H1 (cell line): ENCODE results near the gene BNIP1. TPM values are rescaled to one million over a fixed set of nuclear protein-coding genes. Genes with fewer than 3 reads are reported as not detected.

ENCODE experiments used
- CTCF ChIA-PET: fragments of 300-600 bp; sonication (Branson Sonifier 250); formaldehyde crosslinking; loops from one replicate; lab custom pipeline; 2021; ENCODE audit not compliant: partially characterized antibody; lab: Charles Lee
- POLR2A ChIA-PET: fragments of 300-600 bp; sonication (Branson Sonifier 250); formaldehyde crosslinking; loops from one replicate; lab custom pipeline; 2021; ENCODE audit warnings: inconsistent platforms; ENCODE audit not compliant: partially characterized antibody; lab: Charles Lee
- DNase-seq, 2 experiments: peaks; one replicate each; pipeline versions ENCODE4 v3.0.0 to v3.0.0-alpha.2; 2010 to 2022; ENCODE audit warnings: low spot score in 2 of 2, low read depth in 1 of 2, mixed read lengths in 1 of 2
- FAIRE-seq: peaks from 2 replicates; lab custom pipeline; 2011; peaks lifted over from hg19 to GRCh38; lab: Jason Lieb, UNC
- H2AFZ ChIP-seq: 2 replicates; pipeline ENCODE4 v1.8.1; 2012; ENCODE audit warnings: low read length, inconsistent platforms
- H2AK5ac ChIP-seq: 2 replicates; pipeline ENCODE4 v1.6.1; 2013; ENCODE audit warnings: low read depth, low read length
- H2BK120ac ChIP-seq: replicated peaks from 2 replicates; pipeline ENCODE3; 2013; ENCODE audit warnings: low read depth, low read length, inconsistent platforms
- H2BK12ac ChIP-seq: 2 replicates; pipeline ENCODE4 v1.6.1; 2013; ENCODE audit warnings: low read depth, low read length
- H2BK15ac ChIP-seq: 2 replicates; pipeline ENCODE4 v1.6.1; 2013; ENCODE audit warnings: low read length
- H2BK20ac ChIP-seq: 2 replicates; pipeline ENCODE4 v1.6.1; 2013; ENCODE audit warnings: low read length
- H2BK5ac ChIP-seq: 2 replicates; pipeline ENCODE4 v1.6.1; 2013; ENCODE audit warnings: low read depth, low read length
- H3K14ac ChIP-seq: 2 replicates; pipeline ENCODE4 v1.6.1; 2013; ENCODE audit warnings: inconsistent platforms; ENCODE audit not compliant: insufficient read length
- H3K18ac ChIP-seq: 2 replicates; pipeline ENCODE4 v1.6.1; 2013; ENCODE audit warnings: low read length; ENCODE audit errors: extremely low read depth
- H3K23ac ChIP-seq: 2 replicates; pipeline ENCODE4 v1.6.1; 2013; ENCODE audit warnings: inconsistent platforms; ENCODE audit not compliant: insufficient read length
- H3K23me2 ChIP-seq: 2 replicates; pipeline ENCODE4 v1.6.1; 2013; ENCODE audit warnings: low read depth, low read length
- H3K27ac ChIP-seq: 2 replicates; pipeline ENCODE4 v1.6.1; 2011; ENCODE audit warnings: low read depth, low read length, inconsistent platforms
- H3K27me3 ChIP-seq, 4 experiments: replicated peaks in 1 of 4; 1 replicate in 1 of 4; 2 replicates in 3 of 4; pipeline versions ENCODE4 v1.6.1 to v1.8.1; 2011 to 2013; ENCODE audit warnings: low read length in 3 of 4, mild to moderate bottlenecking in 3 of 4, inconsistent platforms in 2 of 4, mixed read lengths in 2 of 4, moderate library complexity in 1 of 4; ENCODE audit not compliant: control insufficient read depth in 3 of 4, insufficient read depth in 3 of 4; ENCODE audit errors: extremely low read depth in 1 of 4
- H3K36me3 ChIP-seq, 4 experiments: 2 replicates each; pipeline versions ENCODE4 v1.6.1 to v1.8.1; 2011 to 2013; ENCODE audit warnings: mild to moderate bottlenecking in 4 of 4, low read length in 3 of 4, moderate library complexity in 2 of 4, control low read depth in 1 of 4, inconsistent platforms in 1 of 4; ENCODE audit not compliant: insufficient read depth in 4 of 4, control insufficient read depth in 2 of 4
- H3K4ac ChIP-seq: replicated peaks from 2 replicates; pipeline ENCODE3; 2013; ENCODE audit warnings: low read length, low read depth, mixed read lengths, inconsistent platforms; ENCODE audit not compliant: insufficient read length
- H3K4me1 ChIP-seq, 4 experiments: replicated peaks in 1 of 4; 1 replicate in 1 of 4; 2 replicates in 3 of 4; pipeline versions ENCODE4 v1.6.1 to v1.8.1; 2011 to 2013; ENCODE audit warnings: low read length in 3 of 4, inconsistent platforms in 2 of 4, mixed read lengths in 1 of 4; ENCODE audit not compliant: insufficient read depth in 4 of 4, control insufficient read depth in 3 of 4
- H3K4me2 ChIP-seq, 2 experiments: 2 replicates each; pipeline versions ENCODE4 v1.6.1 to v1.8.1; 2011 to 2013; ENCODE audit warnings: low read depth in 2 of 2, low read length in 2 of 2, control low read depth in 1 of 2, inconsistent platforms in 1 of 2, mild to moderate bottlenecking in 1 of 2; ENCODE audit not compliant: insufficient read depth in 1 of 2
- H3K4me3 ChIP-seq, 4 experiments: fragments of 200-600, 300-600 bp in 1 of 4; sonication (generic), shearing (Covaris generic), sonication (Bioruptor Twin) in 1 of 4; 2 replicates each; pipeline versions ENCODE4 v1.5.1 to v1.8.1; 2011 to 2016; ENCODE audit warnings: low read length in 4 of 4, low read depth in 3 of 4, control low read depth in 2 of 4, inconsistent platforms in 2 of 4, mild to moderate bottlenecking in 2 of 4, mixed read lengths in 1 of 4, moderate library complexity in 1 of 4; ENCODE audit not compliant: insufficient read depth in 2 of 4; ENCODE audit errors: extremely low read depth in 1 of 4
- H3K56ac ChIP-seq: replicated peaks from 2 replicates; pipeline ENCODE3; 2013; ENCODE audit warnings: low read depth, mild to moderate bottlenecking, mixed read lengths, low read length, inconsistent platforms; ENCODE audit not compliant: insufficient read length
- H3K79me1 ChIP-seq: 2 replicates; pipeline ENCODE4 v1.6.1; 2013; ENCODE audit warnings: low read depth, low read length, control low read depth
- H3K79me2 ChIP-seq, 2 experiments: 2 replicates each; pipeline versions ENCODE4 v1.6.1 to v1.8.1; 2012 to 2013; ENCODE audit warnings: low read length in 2 of 2, mild to moderate bottlenecking in 2 of 2, inconsistent platforms in 1 of 2; ENCODE audit not compliant: insufficient read depth in 2 of 2, control insufficient read depth in 1 of 2
- H3K9ac ChIP-seq, 4 experiments: replicated peaks in 1 of 4; 1 replicate in 1 of 4; 2 replicates in 3 of 4; pipeline versions ENCODE4 v1.6.1 to v1.8.1; 2011 to 2013; ENCODE audit warnings: low read depth in 3 of 4, low read length in 3 of 4, control low read depth in 2 of 4, mild to moderate bottlenecking in 2 of 4, moderate library complexity in 2 of 4, inconsistent platforms in 1 of 4; ENCODE audit errors: extremely low read depth in 1 of 4
- H3K9me3 ChIP-seq, 2 experiments: 2 replicates each; pipeline versions ENCODE4 v1.6.1 to v1.8.1; 2012 to 2013; ENCODE audit warnings: mild to moderate bottlenecking in 2 of 2, moderate library complexity in 2 of 2, control low read depth in 1 of 2, inconsistent platforms in 1 of 2, low read depth in 1 of 2, low read length in 1 of 2, mixed read lengths in 1 of 2; ENCODE audit not compliant: insufficient read depth in 2 of 2
- H4K20me1 ChIP-seq, 2 experiments: replicated peaks in 1 of 2; 2 replicates each; pipeline versions ENCODE3 to v1.8.1; 2011 to 2013; ENCODE audit warnings: inconsistent platforms in 2 of 2, low read length in 2 of 2, mild to moderate bottlenecking in 1 of 2; ENCODE audit not compliant: insufficient read depth in 2 of 2, control insufficient read depth in 1 of 2
- H4K5ac ChIP-seq: 2 replicates; pipeline ENCODE4 v1.6.1; 2013; ENCODE audit warnings: low read length, low read depth, mixed read lengths, inconsistent platforms; ENCODE audit not compliant: insufficient read length
- H4K8ac ChIP-seq: 2 replicates; pipeline ENCODE4 v1.8.0; 2013; ENCODE audit warnings: mild to moderate bottlenecking, moderate library complexity, low read length, inconsistent platforms; ENCODE audit not compliant: insufficient read depth; ENCODE audit errors: extremely low read depth
- H4K91ac ChIP-seq: replicated peaks from 2 replicates; pipeline ENCODE3; 2013; ENCODE audit warnings: low read length, mixed read lengths, inconsistent platforms; ENCODE audit not compliant: insufficient read length
- BCL11A ChIP-seq, 2 experiments: IDR thresholded peaks; one replicate each; pipeline ENCODE4 v1.6.1; 2011; ENCODE audit warnings: low read depth in 2 of 2, low read length in 2 of 2, mild to moderate bottlenecking in 2 of 2
- CBX8 ChIP-seq: fragments of 300-800, 300-1000 bp; sonication (generic); IDR thresholded peaks from 2 replicates; pipeline ENCODE4 v1.7.1; 2016; ENCODE audit warnings: low read depth, low read length, borderline replicate concordance
- CHD1 ChIP-seq: IDR thresholded peaks from 2 replicates; pipeline ENCODE4 v1.6.1; 2012; ENCODE audit warnings: low read depth, low read length, improper control_type of control experiment
- CHD2 ChIP-seq: IDR thresholded peaks from 2 replicates; pipeline ENCODE4 v1.6.1; 2012; ENCODE audit warnings: low read length, improper control_type of control experiment
- EGR1 ChIP-seq: IDR thresholded peaks from 2 replicates; pipeline ENCODE4 v1.6.1; 2011; ENCODE audit warnings: low read depth, low read length, borderline replicate concordance
- HDAC6 ChIP-seq: IDR thresholded peaks from one replicate; pipeline ENCODE4 v1.7.1; 2012; ENCODE audit warnings: low read depth, mild to moderate bottlenecking, inconsistent platforms, low read length, moderate library complexity
- MAFK ChIP-seq: IDR thresholded peaks from 2 replicates; pipeline ENCODE4 v1.6.1; 2012; ENCODE audit warnings: low read depth, mild to moderate bottlenecking, improper control_type of control experiment, low read length
- NRF1 ChIP-seq: IDR thresholded peaks from 2 replicates; pipeline ENCODE4 v1.6.1; 2011; ENCODE audit warnings: mild to moderate bottlenecking, low read depth, low read length, improper control_type of control experiment
- RAD21 ChIP-seq, 2 experiments: IDR thresholded peaks in 1 of 2; conservative IDR thresholded peaks in 1 of 2; 2 replicates each; pipeline ENCODE4 v1.6.1; 2011; ENCODE audit warnings: low read depth in 2 of 2, low read length in 2 of 2, improper control_type of control experiment in 1 of 2, inconsistent platforms in 1 of 2, mild to moderate bottlenecking in 1 of 2, moderate library complexity in 1 of 2
- RBBP5 ChIP-seq: IDR thresholded peaks from 2 replicates; pipeline ENCODE4 v1.7.1; 2012; ENCODE audit warnings: low read depth, mild to moderate bottlenecking, inconsistent platforms, low read length, moderate library complexity, borderline replicate concordance
- SRF ChIP-seq: IDR thresholded peaks from 2 replicates; pipeline ENCODE4 v1.6.1; 2011; ENCODE audit warnings: mild to moderate bottlenecking, low read depth, low read length, moderate library complexity
- TEAD4 ChIP-seq: IDR thresholded peaks from 2 replicates; pipeline ENCODE4 v1.6.1; 2012; ENCODE audit warnings: low read depth, low read length, inconsistent platforms, mixed read lengths
- WGBS, 2 experiments: shearing (Covaris generic) in 1 of 2; methylation state at CpG; one replicate each; pipeline versions ENCODE4 v1.1.6 to v1.1.7; 2013 to 2015; ENCODE audit warnings: low lambda C conversion rate in 2 of 2, mixed read lengths in 2 of 2, inconsistent platforms in 1 of 2, low coverage in 1 of 2, missing lambda C conversion rate in 1 of 2; ENCODE audit not compliant: insufficient replicate concordance in 2 of 2, insufficient coverage in 1 of 2, insufficient read length in 1 of 2; ENCODE audit errors: extremely low coverage in 1 of 2, missing lambda C conversion rate in 1 of 2; 5-methylcytosine and 5-hydroxymethylcytosine counted together
- polyA plus RNA-seq, 7 experiments: library from polyadenylated mRNA; depleted of rRNA in 3 of 7; stranded (reverse) in 5 of 7; unstranded in 2 of 7; fragments of >200 nt in 5 of 7; fragments of 200-250 nt in 2 of 7; gene quantifications; 1 replicate in 5 of 7; 2 replicates in 1 of 7; 4 replicates in 1 of 7; pipeline versions ENCODE4 v1.2.1 to v1.2.3, GENCODE V29; 2011 to 2013; ENCODE audit warnings: missing spikeins in 2 of 7, mixed read lengths in 2 of 7
- total RNA-seq: library from RNA; stranded (reverse); fragmentation: NEBNext Ultra II Directional; extraction: Animal tissue kit (Norgen Biotek cat#: 25700); gene quantifications from 2 replicates; pipeline ENCODE4 v1.2.1, GENCODE V29; 2021
- TF ChIP-seq, protein P1 (sequence below): IDR thresholded peaks from 2 replicates; pipeline ENCODE4 v1.6.1; 2012; ENCODE audit warnings: low read length, inconsistent platforms

BNIP1 gene
- total and polyA plus RNA-seq, 2 of the 8 experiments (the other 6 are each of a cell fraction or from before 2014, with no cell fraction given): 13.5 to 14.7 TPM

DNA sequence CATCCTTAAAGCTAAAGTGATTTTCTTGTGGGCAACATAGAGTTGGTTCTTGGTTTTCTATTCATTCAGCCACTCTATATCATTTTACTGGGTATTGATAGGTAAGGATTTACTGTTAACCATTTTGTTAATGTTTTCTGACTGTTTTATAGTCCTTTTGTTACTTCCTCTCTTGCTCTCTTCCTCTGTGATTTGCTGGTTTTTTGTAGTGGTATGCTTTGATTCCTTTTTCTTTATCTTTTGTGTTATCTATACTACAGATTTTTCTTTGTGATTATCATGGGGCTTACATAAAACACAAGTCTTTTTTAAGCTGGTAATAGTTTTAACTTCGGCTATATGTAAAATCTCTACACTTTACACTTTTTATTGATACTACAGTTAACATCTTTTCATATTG lies 44.9 kb upstream of the BNIP1 start:
- Histone ChIP-seq H3K23me2 (no peaks in the 10 kb centered on the region), H4K8ac (no peak overlapping the region), H3K27me3 (no peaks in the 10 kb centered on the region), H3K79me1 (no peaks in the 10 kb centered on the region), H3K18ac (no peak overlapping the region), H3K4me1 (no peaks in the 10 kb centered on the region), H2BK5ac (no peak overlapping the region), H2BK20ac (no peak overlapping the region), H3K56ac (no peak overlapping the region), H3K23ac (no peak overlapping the region), H2AK5ac (no peak overlapping the region), H2BK15ac (no peak overlapping the region), H3K9me3 (no peaks in the 10 kb centered on the region), H3K14ac (no peak overlapping the region), H3K4me2 (no peak overlapping the region), H2BK12ac (no peak overlapping the region), H2BK120ac (no peak overlapping the region), H3K27ac (no peak overlapping the region), H3K9ac (no peak overlapping the region), H3K4me3 (no peak overlapping the region), H3K36me3 (no peaks in the 10 kb centered on the region), H3K4ac (no peak overlapping the region), H2AFZ (no peak overlapping the region), H4K5ac (no peak overlapping the region), H3K79me2 (no peaks in the 10 kb centered on the region), H4K20me1 (no peaks in the 10 kb centered on the region), H4K91ac (no peak overlapping the region)
- no peak for DNase-seq
- ChIA-PET POLR2A (interaction anchor here (0.7 kb wide), 1 partner anchor 43 kb away, joined by 3 read pairs; no protein-coding TSS in a partner anchor), CTCF (interaction anchor here (1.0 kb wide), 1 partner anchor 9 kb away, joined by 3 read pairs; no protein-coding TSS in a partner anchor)
- FAIRE-seq: no peak
- WGBS, 2 experiments: 86% methylated on average over 1 of the region's 1 CpG; no CpG with 5 or more reads in 1 of the 2 experiments
- TF ChIP-seq CHD2: no peak
- no peak for TF ChIP-seq HDAC6
- TF ChIP-seq, protein P1, sequence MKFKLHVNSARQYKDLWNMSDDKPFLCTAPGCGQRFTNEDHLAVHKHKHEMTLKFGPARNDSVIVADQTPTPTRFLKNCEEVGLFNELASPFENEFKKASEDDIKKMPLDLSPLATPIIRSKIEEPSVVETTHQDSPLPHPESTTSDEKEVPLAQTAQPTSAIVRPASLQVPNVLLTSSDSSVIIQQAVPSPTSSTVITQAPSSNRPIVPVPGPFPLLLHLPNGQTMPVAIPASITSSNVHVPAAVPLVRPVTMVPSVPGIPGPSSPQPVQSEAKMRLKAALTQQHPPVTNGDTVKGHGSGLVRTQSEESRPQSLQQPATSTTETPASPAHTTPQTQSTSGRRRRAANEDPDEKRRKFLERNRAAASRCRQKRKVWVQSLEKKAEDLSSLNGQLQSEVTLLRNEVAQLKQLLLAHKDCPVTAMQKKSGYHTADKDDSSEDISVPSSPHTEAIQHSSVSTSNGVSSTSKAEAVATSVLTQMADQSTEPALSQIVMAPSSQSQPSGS: no peak
- TF ChIP-seq SRF: no peak
- no peak for TF ChIP-seq RAD21 (IDR thresholded peaks at IDR 0.05 in 1 of 2, conservative IDR thresholded peaks at IDR 0.05 in 1 of 2; ENCODE audit: low read depth in 2 of 2, low read length in 2 of 2)
- no peak for TF ChIP-seq TEAD4
- TF ChIP-seq BCL11A (IDR thresholded peaks at IDR 0.05; ENCODE audit: low read depth in 2 of 2, low read length in 2 of 2): no peak
- TF ChIP-seq MAFK: no peak
- TF ChIP-seq CBX8: no peak
- no peak for TF ChIP-seq NRF1
- no peak for TF ChIP-seq CHD1
- no peak for TF ChIP-seq RBBP5
- no peak for TF ChIP-seq EGR1
